Fibroblast of skin of left biceps (primary cell): ENCODE results near the gene GAREM1.
"Not testable (repeated sequence)": the region's sequence is repeated elsewhere in the genome, so short reads cannot be mapped to it uniquely, and the experiment has no call there.

Source experiments
- DNase-seq, 2 experiments: peaks; one replicate each; pipeline ENCODE4 v3.0.0-alpha.2; 2013; ENCODE audit warnings: low read depth in 2 of 2

Gene GAREM1

DNA sequence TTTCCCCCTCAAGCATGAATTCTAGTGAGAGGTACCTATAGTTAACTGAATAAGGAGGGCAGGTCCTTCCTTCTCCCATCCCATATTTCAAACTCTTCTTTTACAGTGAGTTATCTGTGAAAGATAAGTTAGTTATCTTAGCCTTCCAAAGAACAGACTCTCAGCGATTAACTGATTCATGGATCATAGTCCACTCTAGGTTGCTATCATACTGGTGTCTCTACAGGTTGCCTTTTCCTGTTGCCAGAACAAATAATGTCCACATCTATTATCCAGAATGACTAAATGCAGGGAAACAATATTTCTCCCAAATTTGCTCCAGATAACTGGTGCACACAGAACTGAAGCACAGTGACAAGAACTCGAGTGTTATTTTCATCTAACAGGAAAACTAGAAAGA lies 212.5 kb downstream of the GAREM1 start:
- DNase-seq = no peak

DNA sequence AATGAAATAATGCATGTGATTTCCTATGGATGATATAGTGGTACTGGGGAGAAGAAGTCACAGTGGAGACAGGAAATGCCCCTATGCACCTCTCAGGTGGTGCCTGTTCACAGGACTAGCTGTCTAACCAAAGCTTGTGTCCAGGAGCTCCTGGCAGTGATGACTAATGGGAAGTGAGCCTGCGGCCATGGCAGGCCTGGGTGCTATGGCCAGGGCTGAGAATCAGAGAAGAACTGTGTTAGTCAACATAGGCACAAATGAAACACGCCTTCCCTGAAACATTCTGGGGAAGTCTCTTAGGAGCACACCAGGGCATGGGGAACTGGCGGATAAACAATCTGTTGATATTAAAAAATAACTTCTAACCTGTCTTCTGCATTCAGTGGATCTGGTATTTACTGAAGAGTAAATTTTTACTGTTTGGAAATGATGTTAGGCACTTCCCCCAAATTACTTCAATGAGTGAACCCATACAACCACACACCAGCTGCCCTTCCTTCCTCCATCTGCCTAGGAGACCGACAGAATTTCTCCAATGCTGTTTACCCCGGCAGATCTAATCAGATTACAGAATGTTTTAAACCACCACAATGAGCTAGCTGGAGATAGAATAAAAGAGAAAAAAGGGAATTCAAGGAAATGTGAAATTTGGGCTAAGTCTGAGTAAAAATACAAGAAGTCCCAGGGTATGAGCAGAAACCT lies 213.4 kb downstream of the GAREM1 start:
- no peak for DNase-seq

DNA sequence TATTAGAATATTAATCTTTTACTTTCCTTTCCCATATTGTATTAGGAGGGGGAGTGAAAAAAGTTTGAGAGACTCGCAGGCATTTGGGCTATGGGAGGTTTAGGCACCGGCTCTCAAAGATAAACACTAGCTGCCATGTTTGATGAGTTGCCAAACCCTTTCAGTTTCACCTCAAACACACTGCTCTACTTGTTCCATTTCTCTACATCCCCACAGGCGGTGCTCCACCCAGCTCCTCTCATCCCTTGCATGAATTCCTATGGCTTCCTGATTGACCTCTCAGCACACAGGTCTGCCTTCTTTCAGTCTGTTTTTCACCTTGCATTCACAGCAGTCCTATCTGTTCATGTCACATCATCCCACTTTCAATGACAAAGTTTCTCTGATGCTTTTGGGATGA lies 215.1 kb downstream of the GAREM1 start:
- DNase-seq = no peak

DNA sequence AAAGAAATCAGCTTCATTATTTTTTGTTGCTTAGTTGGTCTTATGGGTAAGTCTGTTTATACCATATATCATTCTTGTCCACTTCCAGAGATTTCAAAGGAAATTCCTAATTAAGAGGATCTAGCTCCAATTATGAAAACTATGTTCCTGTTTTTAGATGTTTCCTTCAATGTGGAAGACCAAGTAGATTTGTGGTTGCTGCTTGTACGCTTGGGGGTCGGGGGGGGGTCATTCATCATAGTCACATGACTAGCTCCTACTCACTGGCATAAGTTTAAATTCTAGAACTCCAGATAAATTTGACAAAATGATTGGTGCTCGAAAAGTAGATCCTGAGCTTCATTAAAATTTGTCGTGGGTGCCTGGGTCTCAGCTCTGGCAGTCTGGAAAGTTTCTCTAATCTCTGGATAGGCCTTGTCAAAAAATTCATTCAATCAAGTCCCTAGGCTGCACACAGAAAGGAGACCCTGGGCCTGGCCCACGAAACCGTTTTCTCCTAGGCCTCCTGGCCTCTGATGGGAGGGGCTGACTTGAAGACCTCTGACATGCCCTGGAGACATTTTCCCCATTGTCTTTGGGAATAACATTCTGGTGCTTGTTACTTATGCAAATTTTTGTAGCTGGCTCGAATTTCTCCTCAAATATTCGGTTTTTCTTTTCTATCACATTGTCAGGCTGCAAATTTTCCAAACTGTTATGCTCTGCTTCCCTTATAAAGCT lies 218.4 kb downstream of the GAREM1 start:
- no peak for DNase-seq

DNA sequence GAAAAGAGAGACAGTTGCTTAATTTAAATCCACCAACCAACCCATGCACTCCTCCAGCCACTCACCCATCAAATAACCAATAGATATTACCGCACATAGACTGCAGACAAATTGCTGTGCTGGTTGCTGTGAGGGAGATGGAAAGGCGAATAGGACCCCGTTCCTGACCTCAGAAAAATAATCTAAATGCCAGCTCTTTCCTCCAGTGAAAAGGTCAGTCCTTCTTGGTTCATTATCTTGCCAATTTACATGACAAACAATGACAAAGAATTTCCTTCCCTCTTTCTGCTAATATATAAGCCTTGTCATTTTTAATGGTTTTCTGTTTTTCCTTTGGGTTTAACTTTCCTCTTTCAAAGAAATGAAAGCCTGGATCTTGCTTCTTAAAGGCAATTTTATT lies 219.2 kb downstream of the GAREM1 start:
- DNase-seq = no peak

DNA sequence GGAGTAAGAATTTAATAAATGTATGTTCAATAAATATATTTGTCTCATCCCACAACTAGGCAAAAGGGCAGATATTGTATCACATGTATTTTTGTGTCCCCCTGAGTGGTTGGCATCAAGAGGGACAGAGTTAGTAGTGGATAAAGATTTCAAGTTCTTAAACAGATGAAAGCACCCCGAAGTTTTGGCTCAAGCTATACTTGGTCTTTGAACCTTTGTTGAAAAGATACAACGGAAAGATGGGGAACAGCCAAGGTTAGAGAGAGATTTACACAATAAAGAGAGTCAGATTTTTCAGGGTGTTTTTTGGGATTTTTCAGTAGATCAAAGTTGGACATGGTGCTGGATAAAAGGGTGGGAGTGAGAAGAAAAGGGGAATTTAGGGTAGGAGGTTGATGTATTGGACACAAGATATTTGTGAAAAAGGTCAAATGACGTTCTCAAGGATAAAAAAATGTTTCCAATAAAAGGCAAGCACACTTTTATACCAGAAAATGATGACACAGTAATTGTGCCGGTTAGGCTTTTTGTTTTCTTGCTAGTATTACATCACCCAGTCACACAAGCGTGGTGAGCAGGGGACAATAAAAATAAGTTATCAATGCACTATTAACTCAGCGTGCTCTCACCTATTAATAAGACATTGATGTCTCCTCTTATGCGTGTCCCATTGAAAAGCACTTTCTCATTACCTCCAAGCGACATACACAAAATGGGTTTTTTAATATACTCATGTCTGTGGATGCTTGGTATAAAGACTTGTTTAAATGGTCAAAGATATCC lies 221.3 kb downstream of the GAREM1 start:
- no peak for DNase-seq

- DNase-seq = no peak
Observed at GRCh38 chr18:32244881-32245280, 225.8 kb downstream of the GAREM1 start.

DNA sequence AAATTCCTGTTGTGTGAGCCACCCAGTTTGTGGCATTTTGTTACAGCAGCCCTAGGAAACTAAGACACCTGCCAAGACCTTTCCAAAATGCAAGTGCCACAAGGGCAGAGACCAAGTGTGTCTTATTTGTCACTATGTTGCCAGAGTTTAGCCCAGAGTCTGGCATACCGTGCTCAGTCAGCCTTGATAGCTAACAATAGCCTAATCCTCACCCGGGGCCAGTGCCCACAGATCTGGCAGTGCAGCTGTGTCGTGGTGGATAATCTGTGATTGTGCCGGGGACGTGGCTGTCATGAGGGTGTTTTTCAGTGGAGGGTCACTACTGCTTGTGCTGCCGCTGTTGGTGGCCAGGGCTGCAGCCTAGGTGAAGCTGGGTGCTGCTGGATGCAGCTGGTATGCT lies 227.3 kb downstream of the GAREM1 start:
- no peak for DNase-seq

DNA sequence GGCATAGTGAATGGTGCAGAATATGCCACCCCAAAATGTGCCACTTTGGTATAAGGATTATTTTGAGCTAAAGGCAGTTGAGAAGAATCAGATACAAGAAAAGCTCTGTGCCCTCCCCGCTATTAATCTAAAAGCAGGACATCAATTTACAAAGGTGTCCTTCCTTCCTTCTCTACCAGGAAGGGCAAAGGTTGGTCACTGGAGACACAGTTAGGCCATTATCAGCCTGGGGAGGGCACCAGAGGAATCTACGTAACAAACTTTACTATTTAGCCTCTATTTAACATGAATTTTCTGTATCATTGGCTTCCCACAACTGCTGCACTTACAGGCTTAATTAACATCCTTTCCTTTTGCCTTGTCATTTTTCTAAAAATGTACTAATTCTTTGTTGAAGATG lies 228.3 kb downstream of the GAREM1 start:
- no peak for DNase-seq

GRCh38 chr18:32238635-32239268 lies 231.9 kb downstream of the GAREM1 start:
- no peak for DNase-seq

DNA sequence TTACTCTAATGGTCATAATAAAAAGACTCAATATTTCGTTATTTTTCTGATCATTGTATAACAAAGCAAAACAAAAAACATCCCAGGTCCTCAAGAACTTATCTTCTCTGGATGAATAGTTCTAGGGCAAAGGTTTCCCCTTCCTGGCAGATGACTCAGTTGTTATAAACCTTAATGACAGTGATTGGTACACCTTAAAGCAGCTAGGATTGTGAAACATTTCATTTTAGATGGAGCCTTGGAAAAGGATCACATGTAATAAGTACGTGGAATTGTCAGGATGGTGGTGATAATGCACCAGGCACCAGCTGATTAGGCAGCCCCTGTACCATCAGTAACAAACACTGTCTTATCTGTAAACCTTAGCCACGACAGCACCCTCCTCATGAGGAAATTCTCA lies 233.6 kb downstream of the GAREM1 start:
- no peak for DNase-seq

- not testable (repeated sequence) for DNase-seq
Observed at GRCh38 chr18:32233348-32233747, 237.3 kb downstream of the GAREM1 start.

- no peak for DNase-seq
Observed at GRCh38 chr18:32219431-32220018, 251.2 kb downstream of the GAREM1 start.

DNA sequence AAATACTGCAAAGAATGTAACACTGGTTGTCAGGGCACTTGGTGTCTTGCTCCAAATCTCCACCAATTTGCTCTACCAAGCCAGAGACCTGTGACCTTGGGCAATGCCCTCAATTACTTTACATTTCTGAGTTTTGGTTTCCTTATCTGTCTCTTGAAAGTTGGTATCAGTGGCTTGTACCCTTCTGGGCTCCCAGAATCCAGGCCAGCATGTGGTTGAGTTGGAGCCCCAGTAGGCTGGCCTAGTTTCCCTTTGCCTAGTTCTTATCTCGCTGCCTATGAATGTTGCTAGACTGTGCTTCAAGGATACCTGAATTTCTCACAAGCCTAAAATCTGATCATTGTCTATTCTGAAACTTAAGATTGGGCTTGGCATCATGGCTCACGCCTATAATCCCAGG lies 254.3 kb downstream of the GAREM1 start:
- no peak for DNase-seq

- no peak for DNase-seq
Observed at GRCh38 chr18:32213693-32214092, 257.0 kb downstream of the GAREM1 start.
